COR-L47 (cell line): Measurements from ENCODE around the gene PRKN.

ENCODE experiments used
- DNase-seq: peaks from one replicate; lab custom pipeline; 2025; lab: John Stamatoyannopoulos, UW

The PRKN gene

GRCh38 chr6:161443848-161444247 lies 1283.7 kb downstream of the PRKN start:
- DNase-seq: peak; percentile 19

- no peak for DNase-seq
These were observed 1285.1 kb downstream of the PRKN start for GRCh38 chr6:161442420-161442819.

GRCh38 chr6:161440299-161440698 lies 1287.3 kb downstream of the PRKN start:
- no peak for DNase-seq

GRCh38 chr6:161439093-161439492 lies 1288.5 kb downstream of the PRKN start:
- DNase-seq: peak; percentile 68

GRCh38 chr6:161438430-161439030 lies 1289.0 kb downstream of the PRKN start:
- DNase-seq: no peak

GRCh38 chr6:161437851-161438250 lies 1289.7 kb downstream of the PRKN start:
- no peak for DNase-seq

- DNase-seq: no peak
These were observed 1291.3 kb downstream of the PRKN start for GRCh38 chr6:161436106-161436876.

- no peak for DNase-seq
These were observed 1291.9 kb downstream of the PRKN start for GRCh38 chr6:161435748-161436070.

- no peak for DNase-seq
These were observed 1292.4 kb downstream of the PRKN start for GRCh38 chr6:161434921-161435747.

GRCh38 chr6:161434350-161434749 lies 1293.2 kb downstream of the PRKN start:
- DNase-seq: no peak

- no peak for DNase-seq
These were observed 1295.0 kb downstream of the PRKN start for GRCh38 chr6:161432546-161432945.

- no peak for DNase-seq
These were observed 1297.6 kb downstream of the PRKN start for GRCh38 chr6:161429921-161430490.

- no peak for DNase-seq
These were observed 1303.1 kb downstream of the PRKN start for GRCh38 chr6:161424421-161424820.

- no peak for DNase-seq
These were observed 1304.6 kb downstream of the PRKN start for GRCh38 chr6:161422710-161423680.

- DNase-seq: peak; percentile 43
These were observed 1309.1 kb downstream of the PRKN start for GRCh38 chr6:161418463-161418945.

- no peak for DNase-seq
These were observed 1309.7 kb downstream of the PRKN start for GRCh38 chr6:161417717-161418462.

- no peak for DNase-seq
These were observed 1312.2 kb downstream of the PRKN start for GRCh38 chr6:161415302-161415855.

- no peak for DNase-seq
These were observed 1312.9 kb downstream of the PRKN start for GRCh38 chr6:161414707-161415106.

- no peak for DNase-seq
These were observed 1313.4 kb downstream of the PRKN start for GRCh38 chr6:161414180-161414579.

GRCh38 chr6:161413355-161413771 lies 1314.2 kb downstream of the PRKN start:
- no peak for DNase-seq
